H1 (cell line): ENCODE results near the gene LSM6. TPM values are rescaled to one million over a fixed set of nuclear protein-coding genes. Genes with fewer than 3 reads are reported as not detected.

Source experiments
- CTCF ChIA-PET: fragments of 300-600 bp; sonication (Branson Sonifier 250); formaldehyde crosslinking; loops from one replicate; lab custom pipeline; 2021; ENCODE audit not compliant: partially characterized antibody; lab: Charles Lee
- POLR2A ChIA-PET: fragments of 300-600 bp; sonication (Branson Sonifier 250); formaldehyde crosslinking; loops from one replicate; lab custom pipeline; 2021; ENCODE audit warnings: inconsistent platforms; ENCODE audit not compliant: partially characterized antibody; lab: Charles Lee
- DNase-seq, 2 experiments: peaks; one replicate each; pipeline versions ENCODE4 v3.0.0 to v3.0.0-alpha.2; 2010 to 2022; ENCODE audit warnings: low spot score in 2 of 2, low read depth in 1 of 2, mixed read lengths in 1 of 2
- FAIRE-seq: peaks from 2 replicates; lab custom pipeline; 2011; peaks lifted over from hg19 to GRCh38; lab: Jason Lieb, UNC
- H2AFZ ChIP-seq: 2 replicates; pipeline ENCODE4 v1.8.1; 2012; ENCODE audit warnings: low read length, inconsistent platforms
- H2AK5ac ChIP-seq: 2 replicates; pipeline ENCODE4 v1.6.1; 2013; ENCODE audit warnings: low read depth, low read length
- H2BK120ac ChIP-seq: replicated peaks from 2 replicates; pipeline ENCODE3; 2013; ENCODE audit warnings: low read depth, low read length, inconsistent platforms
- H2BK12ac ChIP-seq: 2 replicates; pipeline ENCODE4 v1.6.1; 2013; ENCODE audit warnings: low read depth, low read length
- H2BK15ac ChIP-seq: 2 replicates; pipeline ENCODE4 v1.6.1; 2013; ENCODE audit warnings: low read length
- H2BK20ac ChIP-seq: 2 replicates; pipeline ENCODE4 v1.6.1; 2013; ENCODE audit warnings: low read length
- H2BK5ac ChIP-seq: 2 replicates; pipeline ENCODE4 v1.6.1; 2013; ENCODE audit warnings: low read depth, low read length
- H3K14ac ChIP-seq: 2 replicates; pipeline ENCODE4 v1.6.1; 2013; ENCODE audit warnings: inconsistent platforms; ENCODE audit not compliant: insufficient read length
- H3K18ac ChIP-seq: 2 replicates; pipeline ENCODE4 v1.6.1; 2013; ENCODE audit warnings: low read length; ENCODE audit errors: extremely low read depth
- H3K23ac ChIP-seq: 2 replicates; pipeline ENCODE4 v1.6.1; 2013; ENCODE audit warnings: inconsistent platforms; ENCODE audit not compliant: insufficient read length
- H3K23me2 ChIP-seq: 2 replicates; pipeline ENCODE4 v1.6.1; 2013; ENCODE audit warnings: low read depth, low read length
- H3K27ac ChIP-seq: 2 replicates; pipeline ENCODE4 v1.6.1; 2011; ENCODE audit warnings: low read depth, low read length, inconsistent platforms
- H3K27me3 ChIP-seq, 4 experiments: replicated peaks in 1 of 4; 1 replicate in 1 of 4; 2 replicates in 3 of 4; pipeline versions ENCODE4 v1.6.1 to v1.8.1; 2011 to 2013; ENCODE audit warnings: low read length in 3 of 4, mild to moderate bottlenecking in 3 of 4, inconsistent platforms in 2 of 4, mixed read lengths in 2 of 4, moderate library complexity in 1 of 4; ENCODE audit not compliant: control insufficient read depth in 3 of 4, insufficient read depth in 3 of 4; ENCODE audit errors: extremely low read depth in 1 of 4
- H3K36me3 ChIP-seq, 4 experiments: 2 replicates each; pipeline versions ENCODE4 v1.6.1 to v1.8.1; 2011 to 2013; ENCODE audit warnings: mild to moderate bottlenecking in 4 of 4, low read length in 3 of 4, moderate library complexity in 2 of 4, control low read depth in 1 of 4, inconsistent platforms in 1 of 4; ENCODE audit not compliant: insufficient read depth in 4 of 4, control insufficient read depth in 2 of 4
- H3K4ac ChIP-seq: replicated peaks from 2 replicates; pipeline ENCODE3; 2013; ENCODE audit warnings: low read length, low read depth, mixed read lengths, inconsistent platforms; ENCODE audit not compliant: insufficient read length
- H3K4me1 ChIP-seq, 4 experiments: replicated peaks in 1 of 4; 1 replicate in 1 of 4; 2 replicates in 3 of 4; pipeline versions ENCODE4 v1.6.1 to v1.8.1; 2011 to 2013; ENCODE audit warnings: low read length in 3 of 4, inconsistent platforms in 2 of 4, mixed read lengths in 1 of 4; ENCODE audit not compliant: insufficient read depth in 4 of 4, control insufficient read depth in 3 of 4
- H3K4me2 ChIP-seq, 2 experiments: 2 replicates each; pipeline versions ENCODE4 v1.6.1 to v1.8.1; 2011 to 2013; ENCODE audit warnings: low read depth in 2 of 2, low read length in 2 of 2, control low read depth in 1 of 2, inconsistent platforms in 1 of 2, mild to moderate bottlenecking in 1 of 2; ENCODE audit not compliant: insufficient read depth in 1 of 2
- H3K4me3 ChIP-seq, 4 experiments: fragments of 200-600, 300-600 bp in 1 of 4; sonication (generic), shearing (Covaris generic), sonication (Bioruptor Twin) in 1 of 4; 2 replicates each; pipeline versions ENCODE4 v1.5.1 to v1.8.1; 2011 to 2016; ENCODE audit warnings: low read length in 4 of 4, low read depth in 3 of 4, control low read depth in 2 of 4, inconsistent platforms in 2 of 4, mild to moderate bottlenecking in 2 of 4, mixed read lengths in 1 of 4, moderate library complexity in 1 of 4; ENCODE audit not compliant: insufficient read depth in 2 of 4; ENCODE audit errors: extremely low read depth in 1 of 4
- H3K56ac ChIP-seq: replicated peaks from 2 replicates; pipeline ENCODE3; 2013; ENCODE audit warnings: low read depth, mild to moderate bottlenecking, mixed read lengths, low read length, inconsistent platforms; ENCODE audit not compliant: insufficient read length
- H3K79me1 ChIP-seq: 2 replicates; pipeline ENCODE4 v1.6.1; 2013; ENCODE audit warnings: low read depth, low read length, control low read depth
- H3K79me2 ChIP-seq, 2 experiments: 2 replicates each; pipeline versions ENCODE4 v1.6.1 to v1.8.1; 2012 to 2013; ENCODE audit warnings: low read length in 2 of 2, mild to moderate bottlenecking in 2 of 2, inconsistent platforms in 1 of 2; ENCODE audit not compliant: insufficient read depth in 2 of 2, control insufficient read depth in 1 of 2
- H3K9ac ChIP-seq, 4 experiments: replicated peaks in 1 of 4; 1 replicate in 1 of 4; 2 replicates in 3 of 4; pipeline versions ENCODE4 v1.6.1 to v1.8.1; 2011 to 2013; ENCODE audit warnings: low read depth in 3 of 4, low read length in 3 of 4, control low read depth in 2 of 4, mild to moderate bottlenecking in 2 of 4, moderate library complexity in 2 of 4, inconsistent platforms in 1 of 4; ENCODE audit errors: extremely low read depth in 1 of 4
- H3K9me3 ChIP-seq, 2 experiments: 2 replicates each; pipeline versions ENCODE4 v1.6.1 to v1.8.1; 2012 to 2013; ENCODE audit warnings: mild to moderate bottlenecking in 2 of 2, moderate library complexity in 2 of 2, control low read depth in 1 of 2, inconsistent platforms in 1 of 2, low read depth in 1 of 2, low read length in 1 of 2, mixed read lengths in 1 of 2; ENCODE audit not compliant: insufficient read depth in 2 of 2
- H4K20me1 ChIP-seq, 2 experiments: replicated peaks in 1 of 2; 2 replicates each; pipeline versions ENCODE3 to v1.8.1; 2011 to 2013; ENCODE audit warnings: inconsistent platforms in 2 of 2, low read length in 2 of 2, mild to moderate bottlenecking in 1 of 2; ENCODE audit not compliant: insufficient read depth in 2 of 2, control insufficient read depth in 1 of 2
- H4K5ac ChIP-seq: 2 replicates; pipeline ENCODE4 v1.6.1; 2013; ENCODE audit warnings: low read length, low read depth, mixed read lengths, inconsistent platforms; ENCODE audit not compliant: insufficient read length
- H4K8ac ChIP-seq: 2 replicates; pipeline ENCODE4 v1.8.0; 2013; ENCODE audit warnings: mild to moderate bottlenecking, moderate library complexity, low read length, inconsistent platforms; ENCODE audit not compliant: insufficient read depth; ENCODE audit errors: extremely low read depth
- H4K91ac ChIP-seq: replicated peaks from 2 replicates; pipeline ENCODE3; 2013; ENCODE audit warnings: low read length, mixed read lengths, inconsistent platforms; ENCODE audit not compliant: insufficient read length
- CTBP2 ChIP-seq: IDR thresholded peaks from 2 replicates; pipeline ENCODE4 v1.7.0; 2011; ENCODE audit warnings: borderline replicate concordance, mild to moderate bottlenecking, moderate library complexity, mixed read lengths, low read length; ENCODE audit not compliant: insufficient read depth, insufficient read length
- RXRA ChIP-seq: IDR thresholded peaks from 2 replicates; pipeline ENCODE4 v1.6.1; 2011; ENCODE audit warnings: low read depth, mild to moderate bottlenecking, low read length, moderate library complexity; ENCODE audit not compliant: insufficient read depth
- polyA plus RNA-seq, 7 experiments: library from polyadenylated mRNA; depleted of rRNA in 3 of 7; stranded (reverse) in 5 of 7; unstranded in 2 of 7; fragments of >200 nt in 5 of 7; fragments of 200-250 nt in 2 of 7; gene quantifications; 1 replicate in 5 of 7; 2 replicates in 1 of 7; 4 replicates in 1 of 7; pipeline versions ENCODE4 v1.2.1 to v1.2.3, GENCODE V29; 2011 to 2013; ENCODE audit warnings: missing spikeins in 2 of 7, mixed read lengths in 2 of 7
- total RNA-seq: library from RNA; stranded (reverse); fragmentation: NEBNext Ultra II Directional; extraction: Animal tissue kit (Norgen Biotek cat#: 25700); gene quantifications from 2 replicates; pipeline ENCODE4 v1.2.1, GENCODE V29; 2021

LSM6 gene
- total and polyA plus RNA-seq, 2 of the 8 experiments (the other 6 are each of a cell fraction or from before 2014, with no cell fraction given) = 40.2 to 63.4 TPM

- Histone ChIP-seq H3K4ac (no peak overlapping the region), H3K18ac (no peak overlapping the region), H2BK12ac (no peak overlapping the region), H4K5ac (no peak overlapping the region), H3K14ac (no peak overlapping the region), H2AFZ (no peak overlapping the region; the same call in 1 of the 2 replicates), H3K4me1 (no peaks in the 10 kb centered on the region), H2BK5ac (no peak overlapping the region), H3K4me3 (no peak overlapping the region), H3K79me2 (no peaks in the 10 kb centered on the region), H3K27ac (no peak overlapping the region), H2BK120ac (no peak overlapping the region), H2BK15ac (no peak overlapping the region), H3K4me2 (no peak overlapping the region), H3K23me2 (no peaks in the 10 kb centered on the region), H3K27me3 (no peaks in the 10 kb centered on the region), H4K8ac (no peak overlapping the region), H4K91ac (no peak overlapping the region), H2BK20ac (no peak overlapping the region), H3K9ac (no peak overlapping the region), H4K20me1 (no peaks in the 10 kb centered on the region), H3K56ac (no peak overlapping the region), H3K79me1 (no peaks in the 10 kb centered on the region), H3K9me3 (no peaks in the 10 kb centered on the region), H3K23ac (no peak overlapping the region), H3K36me3 (no peaks in the 10 kb centered on the region), H2AK5ac (no peak overlapping the region)
- FAIRE-seq (no peak), DNase-seq (no peak)
- TF ChIP-seq RXRA (no peak), CTBP2 (no peak)
- CTCF ChIA-PET = no interaction called here
- POLR2A ChIA-PET = no interaction called here
Observed at GRCh38 chr4:146142768-146143167, 32.8 kb upstream of the LSM6 start.
